Measurements from ENCODE around the gene LDB2.

The LDB2 gene

GRCh38 chr4:16843831-16844508, 54.5 kb downstream of the LDB2 start:
- DNase-seq = peak; percentile 84

- no peak for DNase-seq
These were observed 60.1 kb downstream of the LDB2 start for GRCh38 chr4:16838226-16838875.

- no peak for DNase-seq
These were observed 61.0 kb downstream of the LDB2 start for GRCh38 chr4:16837475-16837874.

GRCh38 chr4:16836324-16836723, 62.1 kb downstream of the LDB2 start:
- no peak for DNase-seq

- DNase-seq = no peak
These were observed 62.7 kb downstream of the LDB2 start for GRCh38 chr4:16835597-16836247.

GRCh38 chr4:16834814-16835213, 63.6 kb downstream of the LDB2 start:
- DNase-seq = no peak

- no peak for DNase-seq
These were observed 64.7 kb downstream of the LDB2 start for GRCh38 chr4:16833722-16834121.

GRCh38 chr4:16830081-16830480, 68.4 kb downstream of the LDB2 start:
- no peak for DNase-seq

- DNase-seq = no peak
These were observed 70.4 kb downstream of the LDB2 start for GRCh38 chr4:16827794-16828724.

- no peak for DNase-seq
These were observed 71.4 kb downstream of the LDB2 start for GRCh38 chr4:16827045-16827444.

GRCh38 chr4:16826406-16826910, 72.0 kb downstream of the LDB2 start:
- DNase-seq = no peak

- DNase-seq = no peak
These were observed 74.1 kb downstream of the LDB2 start for GRCh38 chr4:16824278-16824806.

GRCh38 chr4:16820329-16820728, 78.1 kb downstream of the LDB2 start:
- no peak for DNase-seq

GRCh38 chr4:16819652-16820051, 78.8 kb downstream of the LDB2 start:
- DNase-seq = no peak

- no peak for DNase-seq
These were observed 80.4 kb downstream of the LDB2 start for GRCh38 chr4:16818005-16818404.

GRCh38 chr4:16817286-16817685, 81.2 kb downstream of the LDB2 start:
- DNase-seq = no peak

- peak; percentile 52 for DNase-seq
These were observed 84.1 kb downstream of the LDB2 start for GRCh38 chr4:16814361-16814760.

- no peak for DNase-seq
These were observed 86.4 kb downstream of the LDB2 start for GRCh38 chr4:16812041-16812440.

- DNase-seq = no peak
These were observed 88.5 kb downstream of the LDB2 start for GRCh38 chr4:16809943-16810342.

- no peak for DNase-seq
These were observed 89.4 kb downstream of the LDB2 start for GRCh38 chr4:16809064-16809463.

- no peak for DNase-seq
These were observed 91.1 kb downstream of the LDB2 start for GRCh38 chr4:16807355-16807754.

- DNase-seq = no peak
These were observed 93.9 kb downstream of the LDB2 start for GRCh38 chr4:16804581-16804980.
